NCI-H524 treated with DMSO at 0.1 percent for 48 hours (cell line): ENCODE results near the gene SSC4D.

ENCODE experiments used
- DNase-seq: peaks from one replicate; lab custom pipeline; 2025; lab: John Stamatoyannopoulos, UW

The SSC4D gene

GRCh38 chr7:76354516-76354915 lies 55.0 kb downstream of the SSC4D start:
- no peak for DNase-seq

GRCh38 chr7:76353744-76354143 lies 55.8 kb downstream of the SSC4D start:
- DNase-seq, result no peak

- no peak for DNase-seq
These were observed 57.3 kb downstream of the SSC4D start for GRCh38 chr7:76352193-76352592.

- DNase-seq, result no peak
These were observed 58.1 kb downstream of the SSC4D start for GRCh38 chr7:76351372-76351771.

- no peak for DNase-seq
These were observed 60.1 kb downstream of the SSC4D start for GRCh38 chr7:76349313-76349885.

- DNase-seq, result no peak
These were observed 61.8 kb downstream of the SSC4D start for GRCh38 chr7:76347710-76348109.

- no peak for DNase-seq
These were observed 62.7 kb downstream of the SSC4D start for GRCh38 chr7:76346778-76347177.

GRCh38 chr7:76346097-76346496 lies 63.4 kb downstream of the SSC4D start:
- no peak for DNase-seq

- DNase-seq, result no peak
These were observed 65.6 kb downstream of the SSC4D start for GRCh38 chr7:76343931-76344321.

GRCh38 chr7:76343294-76343930 lies 66.1 kb downstream of the SSC4D start:
- no peak for DNase-seq

- DNase-seq, result no peak
These were observed 67.3 kb downstream of the SSC4D start for GRCh38 chr7:76342222-76342621.

- no peak for DNase-seq
These were observed 68.8 kb downstream of the SSC4D start for GRCh38 chr7:76340617-76341131.
